HEK293 (cell line): Measurements from ENCODE around the gene FBXO9.

Experiments
- CTCF ChIA-PET: fragments of 350-600 bp; formaldehyde crosslinking; extraction: SDS; loops from one replicate; lab custom pipeline; 2021; ENCODE audit warnings: antibody characterized with exemption; lab: Yijun Ruan, JAX
- POLR2A ChIA-PET: fragments of 300-600 bp; formaldehyde crosslinking; extraction: SDS; loops from one replicate; lab custom pipeline; 2020; ENCODE audit warnings: antibody characterized with exemption, inconsistent platforms; lab: Yijun Ruan, JAX
- H3K27ac ChIP-seq: fragments of 200-500 bp; sonication (Bioruptor generic); 2 replicates; pipeline ENCODE4 v1.5.1; 2014; ENCODE audit warnings: low read depth, low read length, control low read depth, inconsistent platforms; ENCODE audit errors: extremely low read depth
- H3K36me3 ChIP-seq, 2 experiments: fragments of 200-500 bp in 1 of 2; sonication (Bioruptor generic) in 1 of 2; 1 replicate in 1 of 2; 2 replicates in 1 of 2; pipeline ENCODE4 v1.5.1; 2014 to 2017; ENCODE audit warnings: inconsistent platforms in 2 of 2, low read length in 2 of 2; ENCODE audit not compliant: control insufficient read depth in 2 of 2, insufficient read depth in 1 of 2
- H3K4me1 ChIP-seq: fragments of 200-500 bp; sonication (Bioruptor generic); 2 replicates; pipeline ENCODE4 v1.5.1; 2014; ENCODE audit warnings: mild to moderate bottlenecking, low read length, inconsistent platforms; ENCODE audit not compliant: control insufficient read depth, insufficient read depth
- H3K4me3 ChIP-seq: 2 replicates; pipeline ENCODE4 v1.5.1; 2011; ENCODE audit warnings: low read depth, mild to moderate bottlenecking, control low read depth, low read length, moderate library complexity
- H3K9me3 ChIP-seq: fragments of 200-500 bp; sonication (Bioruptor generic); 2 replicates; pipeline ENCODE4 v1.5.1; 2014; ENCODE audit warnings: low read depth, low read length, inconsistent platforms; ENCODE audit not compliant: control insufficient read depth, insufficient read depth
- KLF8 ChIP-seq: fragments of 450-650 bp; formaldehyde crosslinking; IDR thresholded peaks from 2 replicates; pipeline ENCODE4 v1.5.1; 2016; ENCODE audit warnings: missing biosample characterization, missing genetic modification characterization
- PRDM2 ChIP-seq: fragments of 450-650 bp; formaldehyde crosslinking; IDR thresholded peaks from 2 replicates; pipeline ENCODE4 v1.5.1; 2016; ENCODE audit warnings: missing biosample characterization, missing genetic modification characterization, borderline replicate concordance
- ZFP69B ChIP-seq: fragments of 450-650 bp; formaldehyde crosslinking; IDR thresholded peaks from 2 replicates; pipeline ENCODE4 v1.5.1; 2016; ENCODE audit warnings: missing biosample characterization, missing genetic modification characterization
- ZNF155 ChIP-seq: fragments of 450-650 bp; formaldehyde crosslinking; IDR thresholded peaks from 2 replicates; pipeline ENCODE4 v1.5.1; 2016; ENCODE audit warnings: missing biosample characterization, missing genetic modification characterization
- ZNF341 ChIP-seq: fragments of 450-650 bp; formaldehyde crosslinking; IDR thresholded peaks from 2 replicates; pipeline ENCODE4; 2016; ENCODE audit warnings: low read depth, missing biosample characterization, missing genetic modification characterization
- ZNF433 ChIP-seq: fragments of 450-650 bp; formaldehyde crosslinking; IDR thresholded peaks from 2 replicates; pipeline ENCODE4 v1.5.1; 2016; ENCODE audit warnings: missing biosample characterization, missing genetic modification characterization, low read depth
- ZNF473 ChIP-seq: fragments of 450-650 bp; formaldehyde crosslinking; IDR thresholded peaks from 2 replicates; pipeline ENCODE4 v1.5.1; 2017; ENCODE audit warnings: missing biosample characterization, missing genetic modification characterization
- ZNF501 ChIP-seq: fragments of 450-650 bp; formaldehyde crosslinking; IDR thresholded peaks from 2 replicates; pipeline ENCODE4 v1.5.1; 2016; ENCODE audit warnings: missing biosample characterization, missing genetic modification characterization
- ZNF521 ChIP-seq: fragments of 450-650 bp; formaldehyde crosslinking; IDR thresholded peaks from 2 replicates; pipeline ENCODE4 v1.5.1; 2017; ENCODE audit warnings: missing biosample characterization, mild to moderate bottlenecking, missing genetic modification characterization
- ZNF626 ChIP-seq: fragments of 450-650 bp; sonication (Bioruptor Pico); formaldehyde crosslinking; IDR thresholded peaks from 2 replicates; pipeline ENCODE4 v1.5.1; 2018; ENCODE audit warnings: missing biosample characterization, missing genetic modification characterization, inconsistent platforms
- ZNF658 ChIP-seq: fragments of 450-650 bp; formaldehyde crosslinking; IDR thresholded peaks from 2 replicates; pipeline ENCODE4; 2016; ENCODE audit warnings: missing biosample characterization, missing genetic modification characterization
- ZNF791 ChIP-seq: fragments of 450-650 bp; formaldehyde crosslinking; IDR thresholded peaks from 2 replicates; pipeline ENCODE4 v1.5.1; 2016; ENCODE audit warnings: missing biosample characterization, missing genetic modification characterization
- TF ChIP-seq, protein P1 (sequence below): fragments of 450-650 bp; formaldehyde crosslinking; IDR thresholded peaks from 2 replicates; pipeline ENCODE4 v1.5.1; 2017; ENCODE audit warnings: missing biosample characterization, missing genetic modification characterization

Gene FBXO9

DNA sequence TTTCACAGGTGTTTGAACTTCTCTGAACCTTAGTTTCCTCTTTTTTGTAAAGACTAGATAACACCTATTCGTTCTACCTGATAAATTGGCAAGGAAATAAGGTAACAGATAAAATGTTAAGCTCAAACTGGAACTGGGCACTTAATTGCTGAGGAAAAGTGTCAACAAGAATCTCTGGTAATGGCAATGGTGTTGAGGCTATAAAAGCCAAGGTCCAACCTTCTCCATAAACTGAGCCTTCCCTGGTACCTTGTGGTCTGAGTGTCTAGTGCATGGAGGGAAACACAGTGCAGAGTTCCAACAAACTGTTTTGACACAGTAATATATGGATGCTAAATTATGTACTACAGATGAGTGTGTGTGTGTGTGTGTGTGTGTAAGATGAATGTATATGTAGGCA is 36.7 kb upstream of the FBXO9 start:
- POLR2A ChIA-PET = no interaction called here

GRCh38 chr6:53029257-53029656 is 35.9 kb upstream of the FBXO9 start:
- CTCF ChIA-PET = interaction anchor here (1.3 kb wide), 1 partner anchor 33 kb away, joined by 4 read pairs; no protein-coding TSS in a partner anchor
- Histone ChIP-seq H3K9me3 (no peaks in the 10 kb centered on the region), H3K4me1 (no peaks in the 10 kb centered on the region), H3K27ac (no peak overlapping the region), H3K4me3 (no peak overlapping the region), H3K36me3 (peaks cover 5 to 43% of the 10 kb centered on the region in 2 experiments; a peak in 2 of 3 replicates)
- POLR2A ChIA-PET = no interaction called here
- no peak for TF ChIP-seq ZNF521 (tag by site-specific recombination)
- no peak for TF ChIP-seq ZNF791 (tag by site-specific recombination)
- TF ChIP-seq ZNF658 (tag by site-specific recombination) = no peak
- TF ChIP-seq ZNF473 (tag by site-specific recombination) = no peak
- no peak for TF ChIP-seq PRDM2 (tag by site-specific recombination)
- TF ChIP-seq ZNF341 (tag by site-specific recombination) = no peak

More for the DNA sequence above, 36.7 kb upstream of the FBXO9 start:
- no peaks in the 10 kb centered on the region for H3K9me3 ChIP-seq
- peaks cover 5 to 43% of the 10 kb centered on the region in 2 experiments; a peak in 2 of 3 replicates for H3K36me3 ChIP-seq
- H3K27ac ChIP-seq = no peak overlapping the region
- no peaks in the 10 kb centered on the region for H3K4me1 ChIP-seq
- H3K4me3 ChIP-seq = no peak overlapping the region
- CTCF ChIA-PET = interaction anchor here (0.7 to 1.3 kb wide), 2 partner anchors 33 to 749 kb away, joined by 4 read pairs; no protein-coding TSS in a partner anchor
- TF ChIP-seq ZNF626 (tag by site-specific recombination) (no peak), ZNF433 (tag by site-specific recombination) (no peak), ZNF155 (no peak)
- TF ChIP-seq, all 188 proteins: peak for 0

GRCh38 chr6:53029761-53030160 is 35.4 kb upstream of the FBXO9 start:
- Histone ChIP-seq H3K9me3 (no peaks in the 10 kb centered on the region), H3K36me3 (peaks cover 5 to 48% of the 10 kb centered on the region in 2 experiments; a peak in 2 of 3 replicates), H3K4me1 (no peaks in the 10 kb centered on the region)
- POLR2A ChIA-PET = no interaction called here
- no peak for TF ChIP-seq ZFP69B (tag by site-specific recombination)
- no peak for TF ChIP-seq ZNF501 (tag by site-specific recombination)
- TF ChIP-seq, protein P1, sequence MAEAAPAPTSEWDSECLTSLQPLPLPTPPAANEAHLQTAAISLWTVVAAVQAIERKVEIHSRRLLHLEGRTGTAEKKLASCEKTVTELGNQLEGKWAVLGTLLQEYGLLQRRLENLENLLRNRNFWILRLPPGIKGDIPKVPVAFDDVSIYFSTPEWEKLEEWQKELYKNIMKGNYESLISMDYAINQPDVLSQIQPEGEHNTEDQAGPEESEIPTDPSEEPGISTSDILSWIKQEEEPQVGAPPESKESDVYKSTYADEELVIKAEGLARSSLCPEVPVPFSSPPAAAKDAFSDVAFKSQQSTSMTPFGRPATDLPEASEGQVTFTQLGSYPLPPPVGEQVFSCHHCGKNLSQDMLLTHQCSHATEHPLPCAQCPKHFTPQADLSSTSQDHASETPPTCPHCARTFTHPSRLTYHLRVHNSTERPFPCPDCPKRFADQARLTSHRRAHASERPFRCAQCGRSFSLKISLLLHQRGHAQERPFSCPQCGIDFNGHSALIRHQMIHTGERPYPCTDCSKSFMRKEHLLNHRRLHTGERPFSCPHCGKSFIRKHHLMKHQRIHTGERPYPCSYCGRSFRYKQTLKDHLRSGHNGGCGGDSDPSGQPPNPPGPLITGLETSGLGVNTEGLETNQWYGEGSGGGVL (tag by site-specific recombination) = no peak
- TF ChIP-seq ZNF521 (tag by site-specific recombination) = no peak
- no peak for TF ChIP-seq KLF8 (tag by site-specific recombination)
- TF ChIP-seq, all 188 proteins: peak for 0
- H3K4me3 ChIP-seq = no peak overlapping the region
- CTCF ChIA-PET = interaction anchor here (0.9 to 1.3 kb wide), 2 partner anchors 34 to 46 kb away, joined by 3 to 4 read pairs; no protein-coding TSS in a partner anchor
- H3K27ac ChIP-seq = no peak overlapping the region
